ENCODE measurements around the gene MXD4. TPM values are rescaled to one million over a fixed set of nuclear protein-coding genes. Genes with fewer than 3 reads are reported as not detected.

MXD4 gene, protein sequence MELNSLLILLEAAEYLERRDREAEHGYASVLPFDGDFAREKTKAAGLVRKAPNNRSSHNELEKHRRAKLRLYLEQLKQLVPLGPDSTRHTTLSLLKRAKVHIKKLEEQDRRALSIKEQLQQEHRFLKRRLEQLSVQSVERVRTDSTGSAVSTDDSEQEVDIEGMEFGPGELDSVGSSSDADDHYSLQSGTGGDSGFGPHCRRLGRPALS
- 10 to 100 TPM; 26.7 to 27.0 TPM for total RNA-seq

DNA sequence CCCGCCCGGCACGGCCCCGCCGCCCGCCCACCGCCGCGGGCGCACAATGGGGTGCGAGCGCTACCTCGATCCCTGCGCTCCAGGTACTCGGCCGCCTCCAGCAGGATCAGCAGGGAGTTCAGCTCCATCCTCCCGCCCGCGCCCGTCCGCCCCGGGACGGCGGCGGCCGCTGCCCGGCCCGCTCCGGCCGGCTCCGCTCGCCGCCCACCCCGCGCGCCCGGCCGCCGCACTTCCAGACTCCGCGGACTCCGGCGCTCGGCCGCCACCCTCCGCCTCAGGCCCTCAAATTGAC, at the start of gene MXD4:
Gene MXD4 (minus strand): TSS at position 257 of the 292 bp plus-strand sequence. CDS start 129 bp downstream, at position 128.

DNA sequence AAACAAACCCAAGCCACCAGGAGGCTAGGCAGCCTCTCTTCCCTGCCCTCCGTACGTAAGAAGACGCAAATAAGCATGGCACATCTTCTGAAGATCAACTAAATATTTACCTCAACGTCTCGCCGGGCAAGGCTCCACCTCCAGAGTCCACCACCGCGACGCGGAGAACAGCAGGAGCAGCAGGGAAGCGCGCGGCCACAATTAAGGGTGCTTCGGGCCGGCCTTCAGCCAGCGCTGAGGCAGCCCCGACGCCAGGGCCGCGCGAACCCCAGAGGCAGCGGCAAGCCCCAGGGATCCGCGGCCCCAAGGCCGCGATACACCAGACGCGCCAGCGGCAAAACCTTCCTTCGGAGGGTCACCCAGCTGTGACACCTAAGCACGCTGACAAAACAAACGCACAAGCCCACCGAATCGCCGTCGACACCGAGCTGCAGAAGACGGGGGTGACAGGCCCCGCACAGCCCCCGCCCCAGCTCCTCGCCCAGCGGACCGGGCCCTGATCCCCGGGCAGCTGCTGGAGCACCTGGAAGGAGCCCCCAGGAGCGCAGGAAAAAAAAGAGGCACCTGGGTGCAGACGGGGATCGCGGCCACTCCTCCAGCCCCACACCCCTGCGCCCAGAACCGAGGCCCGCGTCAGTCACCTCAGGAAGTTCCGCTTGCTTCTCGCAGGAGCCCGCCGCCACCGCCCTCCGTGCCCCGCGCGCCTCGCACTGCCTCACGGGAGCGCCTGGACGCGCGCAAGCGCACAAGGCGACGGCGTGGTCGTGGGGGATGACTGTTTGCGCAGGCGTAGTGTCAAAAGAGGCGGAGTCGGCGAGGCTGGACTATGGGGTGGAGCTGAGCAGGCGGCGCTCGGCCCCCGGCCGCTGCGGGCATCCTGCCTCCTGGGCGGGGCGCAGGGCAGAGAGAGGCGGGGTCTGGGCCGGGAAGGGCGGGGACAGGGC, 20.2 kb downstream of the MXD4 start, which contains the start of the genes HAUS3 and POLN:
Gene HAUS3 (minus strand): TSS at position 712 of the 944 bp plus-strand sequence. CDS start 1,175 bp downstream, outside the sequence.
Gene POLN (minus strand): TSS at position 712 of the 944 bp plus-strand sequence. CDS start 12,890 bp downstream, outside the sequence.

Other genes with a start within 250 kb of the MXD4 start
- under 1 TPM; 0.14 to 0.18 TPM for gene NAT8L, start 202.8 kb downstream of the MXD4 start, total RNA-seq
- gene HAUS3, start 20.0 kb downstream of the MXD4 start, total RNA-seq = 10 to 100 TPM; 25.7 to 25.8 TPM
- gene POLN, start 20.0 kb downstream of the MXD4 start, total RNA-seq = 1 to 10 TPM; 1.5 to 2.7 TPM
- gene ZFYVE28, start 156.5 kb upstream of the MXD4 start, total RNA-seq = 10 to 100 TPM; 10.2 to 11.2 TPM
- gene CFAP99, start 156.8 kb upstream of the MXD4 start, total RNA-seq = not detected
- gene RNF4, start 207.0 kb upstream of the MXD4 start, total RNA-seq = 10 to 100 TPM; 78.9 to 84.8 TPM

Measured in activated naive CD4-positive, alpha-beta T cell treated with anti-CD3 and anti-CD28 coated beads, Interleukin-2, amount 10 ng/mL, durations not matched to agents 5 hours and 36 hours (primary cell).